ENCODE results near the gene NOXA1. TPM values are rescaled to one million over a fixed set of nuclear protein-coding genes. Genes with fewer than 3 reads are reported as not detected.

NOXA1 gene
- total and polyA plus RNA-seq, 9 of the 15 experiments (the other 6 are each of a cell fraction or from before 2014, with no cell fraction given) = 0.07 to 1.2 (median 0.20) TPM; not detected in 4

- peak overlapping the region; percentile 34 for H3K4me3 ChIP-seq
- no peak for DNase-seq (ENCODE audit: extremely low read depth in 1 of 4, low spot score in 3 of 4)
- TF ChIP-seq GTF2B (IDR thresholded peaks at IDR 0.05; ENCODE audit: extremely low read depth, insufficient read length) (no peak), HIVEP1 (CRISPR knock-in tag; IDR thresholded peaks at IDR 0.05) (no peak), GTF3C2 (IDR thresholded peaks at IDR 0.05; ENCODE audit: borderline replicate concordance, extremely low read depth, insufficient read length) (no peak), PTTG1 (tag; IDR thresholded peaks at IDR 0.05; ENCODE audit: low read depth) (no peak), MCM5 (IDR thresholded peaks at IDR 0.05; ENCODE audit: low read depth) (no peak), HEY1 (CRISPR knock-in tag; IDR thresholded peaks at IDR 0.05; ENCODE audit: borderline replicate concordance) (no peak), RBFOX2 (IDR thresholded peaks at IDR 0.05; ENCODE audit: low read depth, low read length) (peak; percentile 48), KLF16 (IDR thresholded peaks at IDR 0.05) (no peak), ZC3H11A (IDR thresholded peaks at IDR 0.05; ENCODE audit: low read depth, low read length) (no peak), ZMIZ1 (IDR thresholded peaks at IDR 0.05; ENCODE audit: low read depth in 2 of 2, low read length in 2 of 2) (no peak), TRIM24 (IDR thresholded peaks at IDR 0.05) (no peak), ZNF444 (CRISPR knock-in tag; IDR thresholded peaks at IDR 0.05) (no peak), THRB (CRISPR knock-in tag; conservative IDR thresholded peaks at IDR 0.05) (no peak)
These were observed 31.6 kb downstream of the NOXA1 start for GRCh38 chr9:137454597-137455358.

More at GRCh38 chr9:137454597-137455358, 31.6 kb downstream of the NOXA1 start:
- ChIA-PET POLR2A (interaction anchor here (0.5 kb wide), 1 partner anchor 24 kb away, joined by 3 read pairs; no protein-coding TSS in a partner anchor), CTCF (ENCODE audit: low intra/inter-chr PET ratio) (no interaction called here)
- Histone ChIP-seq H3K9ac (ENCODE audit: insufficient read depth in 1 of 2, low read depth in 2 of 2, low read length in 2 of 2) (peak overlapping the region in 1 of 2 experiments; percentile 91; a peak in 2 of 4 replicates), H3K9me3 (replicated peaks; ENCODE audit: control insufficient read depth, insufficient read depth, low read depth, low read length) (no peaks in the 10 kb centered on the region), H3K27ac (ENCODE audit: extremely low read depth, low read depth, low read length) (peak overlapping the region; percentile 51; the same call in 2 of the 3 replicates), H3K36me3 (ENCODE audit: control insufficient read depth, insufficient read depth, low read length) (peaks cover 61% of the 10 kb centered on the region), H3K4me2 (ENCODE audit: insufficient read depth, low read length) (peak overlapping the region; percentile 71), H3K9me1 (ENCODE audit: control insufficient read depth, insufficient read depth, low read length) (no peaks in the 10 kb centered on the region), H3K79me2 (ENCODE audit: control insufficient read depth, insufficient read depth, low read length) (peaks cover 12% of the 10 kb centered on the region), H4K20me1 (replicated peaks; ENCODE audit: control insufficient read depth, insufficient read depth, low read length) (no peaks in the 10 kb centered on the region), H3K27me3 (ENCODE audit: control insufficient read depth in 2 of 2, insufficient read depth in 2 of 2, low read length in 2 of 2) (no peaks in the 10 kb centered on the region), H2AFZ (ENCODE audit: low read depth, low read length) (no peak overlapping the region), H3K4me1 (replicated peaks in 1 of 2; ENCODE audit: control insufficient read depth in 2 of 2, insufficient read depth in 2 of 2, low read length in 2 of 2) (peaks cover 11 to 89% of the 10 kb centered on the region in 2 experiments)
- no TSS peak for BruUV-seq (replicated peaks)
- intact Hi-C loops (cut with micrococcal nuclease) = no loop called here
- 72% methylated on average over 27 of the region's 30 CpGs for WGBS (ENCODE audit: insufficient coverage, low coverage, missing lambda C conversion rate)
- FAIRE-seq (no peak), ATAC-seq (peak; percentile 3; the same call in 2 of the 3 replicates)
- in situ Hi-C loops (cut with MboI) = no loop called here
